HS-5 (cell line): ENCODE data around the gene DAO.
"Not testable (repeated sequence)": the region's sequence is repeated elsewhere in the genome, so short reads cannot be mapped to it uniquely, and the experiment has no call there.

Experiments used
- DNase-seq: peaks from one replicate; pipeline ENCODE4 v3.0.0-alpha.2; 2012; ENCODE audit warnings: low read depth

Gene DAO

GRCh38 chr12:108850854-108851573 is 28.9 kb upstream of the DAO start:
- DNase-seq, result no peak

GRCh38 chr12:108852674-108853309 is 27.1 kb upstream of the DAO start:
- DNase-seq, result no peak

- DNase-seq, result no peak
These were observed 26.5 kb upstream of the DAO start for GRCh38 chr12:108853426-108853825.

- peak; percentile 97 for DNase-seq
These were observed 25.9 kb upstream of the DAO start for GRCh38 chr12:108853981-108854446.

- DNase-seq, result peak; percentile 97
These were observed 25.2 kb upstream of the DAO start for GRCh38 chr12:108854451-108855283.

GRCh38 chr12:108855284-108856169 is 24.4 kb upstream of the DAO start:
- no peak for DNase-seq

GRCh38 chr12:108856170-108856427 is 23.8 kb upstream of the DAO start:
- DNase-seq, result no peak

GRCh38 chr12:108856428-108857157 is 23.3 kb upstream of the DAO start:
- DNase-seq, result no peak

- no peak for DNase-seq
These were observed 22.8 kb upstream of the DAO start for GRCh38 chr12:108857158-108857407.

GRCh38 chr12:108858311-108859074 is 21.4 kb upstream of the DAO start:
- no peak for DNase-seq

- not testable (repeated sequence) for DNase-seq
These were observed 20.6 kb upstream of the DAO start for GRCh38 chr12:108859141-108859922.

GRCh38 chr12:108859923-108860291 is 20.0 kb upstream of the DAO start:
- DNase-seq, result no peak

- DNase-seq, result no peak
These were observed 19.4 kb upstream of the DAO start for GRCh38 chr12:108860443-108860842.

GRCh38 chr12:108861878-108862587 is 17.9 kb upstream of the DAO start:
- DNase-seq, result no peak

- DNase-seq, result no peak
These were observed 17.3 kb upstream of the DAO start for GRCh38 chr12:108862588-108862959.

GRCh38 chr12:108865169-108865568 is 14.7 kb upstream of the DAO start:
- no peak for DNase-seq

- DNase-seq, result not testable (repeated sequence)
These were observed 13.8 kb upstream of the DAO start for GRCh38 chr12:108866083-108866482.

GRCh38 chr12:108868781-108869180 is 11.1 kb upstream of the DAO start:
- DNase-seq, result no peak

- DNase-seq, result no peak
These were observed 4.6 kb upstream of the DAO start for GRCh38 chr12:108875280-108875679.
